OCI-LY1 (cell line): Measurements from ENCODE around the gene CDH13.

ENCODE experiments used
- EZH2 ChIP-seq: fragments of 200-600 bp; sonication (generic), shearing (Covaris generic); IDR thresholded peaks from 2 replicates; pipeline ENCODE4 v1.8.0; 2017; ENCODE audit warnings: borderline replicate concordance, mixed run types, mild to moderate bottlenecking, antibody characterized with exemption, low read length, moderate library complexity, mixed read lengths
- TF ChIP-seq, protein P1 (sequence below): fragments of 200-600 bp; sonication (generic), shearing (Covaris generic); IDR thresholded peaks from 2 replicates; pipeline ENCODE4 v1.5.1; 2017; ENCODE audit warnings: mild to moderate bottlenecking, antibody characterized with exemption, low read length, moderate library complexity, mixed read lengths

DNA sequence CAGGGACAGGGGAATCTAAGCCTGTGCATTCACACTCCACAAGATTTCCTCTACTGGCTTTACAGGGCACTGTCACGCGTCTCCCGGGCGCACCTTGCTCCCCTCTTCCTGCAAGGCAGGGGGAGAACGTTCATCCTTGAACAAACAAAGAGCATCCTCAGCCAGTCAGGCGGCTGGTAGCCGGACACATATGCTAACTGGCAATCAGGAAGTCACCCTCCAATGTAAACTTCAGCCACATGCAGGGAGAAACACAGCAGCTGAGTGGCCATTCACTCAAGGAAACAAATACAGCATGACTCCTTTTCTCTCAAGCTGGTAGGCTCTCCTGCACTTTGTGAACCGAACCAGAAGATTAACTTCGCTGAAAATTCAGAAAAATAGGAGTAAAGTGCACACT lies 1170.2 kb downstream of the CDH13 start:
- TF ChIP-seq, protein P1, sequence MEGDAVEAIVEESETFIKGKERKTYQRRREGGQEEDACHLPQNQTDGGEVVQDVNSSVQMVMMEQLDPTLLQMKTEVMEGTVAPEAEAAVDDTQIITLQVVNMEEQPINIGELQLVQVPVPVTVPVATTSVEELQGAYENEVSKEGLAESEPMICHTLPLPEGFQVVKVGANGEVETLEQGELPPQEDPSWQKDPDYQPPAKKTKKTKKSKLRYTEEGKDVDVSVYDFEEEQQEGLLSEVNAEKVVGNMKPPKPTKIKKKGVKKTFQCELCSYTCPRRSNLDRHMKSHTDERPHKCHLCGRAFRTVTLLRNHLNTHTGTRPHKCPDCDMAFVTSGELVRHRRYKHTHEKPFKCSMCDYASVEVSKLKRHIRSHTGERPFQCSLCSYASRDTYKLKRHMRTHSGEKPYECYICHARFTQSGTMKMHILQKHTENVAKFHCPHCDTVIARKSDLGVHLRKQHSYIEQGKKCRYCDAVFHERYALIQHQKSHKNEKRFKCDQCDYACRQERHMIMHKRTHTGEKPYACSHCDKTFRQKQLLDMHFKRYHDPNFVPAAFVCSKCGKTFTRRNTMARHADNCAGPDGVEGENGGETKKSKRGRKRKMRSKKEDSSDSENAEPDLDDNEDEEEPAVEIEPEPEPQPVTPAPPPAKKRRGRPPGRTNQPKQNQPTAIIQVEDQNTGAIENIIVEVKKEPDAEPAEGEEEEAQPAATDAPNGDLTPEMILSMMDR: no peak
- TF ChIP-seq EZH2: no peak
